HepG2 (cell line): ENCODE data around the gene ATP2A2. TPM values are rescaled to one million over a fixed set of nuclear protein-coding genes. Genes with fewer than 3 reads are reported as not detected.

Source experiments
- ATAD3A ChIP-seq: sonication (generic); formaldehyde crosslinking; IDR thresholded peaks from 2 replicates; pipeline ENCODE4 v1.4.0; 2020; ENCODE audit warnings: missing genetic modification reagents
- ERF ChIP-seq: IDR thresholded peaks from 2 replicates; pipeline ENCODE4 v1.6.1; 2018; ENCODE audit warnings: missing biosample characterization, missing genetic modification reagents
- IRX3 ChIP-seq: sonication (generic); formaldehyde crosslinking; IDR thresholded peaks from 2 replicates; pipeline ENCODE4 v1.8.1; 2023; ENCODE audit warnings: mild to moderate bottlenecking, low read depth, missing genetic modification reagents, borderline replicate concordance
- KLF15 ChIP-seq: sonication (generic); formaldehyde crosslinking; IDR thresholded peaks from 2 replicates; pipeline ENCODE4 v1.8.1; 2023; ENCODE audit warnings: borderline replicate concordance, mild to moderate bottlenecking, inconsistent platforms, missing genetic modification reagents, mixed read lengths
- KLF9 ChIP-seq: IDR thresholded peaks from 2 replicates; pipeline ENCODE4 v1.6.1; 2016; ENCODE audit warnings: low read depth
- NFIB ChIP-seq: sonication (generic); formaldehyde crosslinking; IDR thresholded peaks from 2 replicates; pipeline ENCODE4 v1.9.0; 2021; ENCODE audit warnings: missing genetic modification reagents, mild to moderate bottlenecking, borderline replicate concordance
- RAD21 ChIP-seq: fragments of 450-650 bp; formaldehyde crosslinking; IDR thresholded peaks from 2 replicates; pipeline ENCODE4 v1.5.0; 2020; ENCODE audit warnings: mild to moderate bottlenecking
- RBM22 ChIP-seq: fragments of 200-400 bp; formaldehyde crosslinking; optimal IDR thresholded peaks from 2 replicates; pipeline ENCODE3; 2017; ENCODE audit warnings: mild to moderate bottlenecking, low read length, moderate library complexity
- RBM39 ChIP-seq: fragments of 200-400 bp; formaldehyde crosslinking; IDR thresholded peaks from one replicate; pipeline ENCODE4 v1.6.1; 2018; ENCODE audit warnings: antibody characterized with exemption, mild to moderate bottlenecking, low read depth, low read length; ENCODE audit not compliant: poor library complexity, severe bottlenecking
- SAFB2 ChIP-seq: sonication (generic); formaldehyde crosslinking; IDR thresholded peaks from 2 replicates; pipeline ENCODE4 v1.5.1; 2020; ENCODE audit warnings: missing genetic modification reagents, low read depth, mild to moderate bottlenecking, borderline replicate concordance
- TGIF2 ChIP-seq: IDR thresholded peaks from 2 replicates; pipeline ENCODE4 v1.6.1; 2016; ENCODE audit warnings: control low read depth, missing compliant biosample characterization
- ZFP41 ChIP-seq: sonication (generic); formaldehyde crosslinking; IDR thresholded peaks from 2 replicates; pipeline ENCODE4 v1.4.0; 2020; ENCODE audit warnings: mild to moderate bottlenecking, missing genetic modification reagents, borderline replicate concordance
- ZNF292 ChIP-seq: sonication (generic); formaldehyde crosslinking; IDR thresholded peaks from 2 replicates; pipeline ENCODE4 v1.8.1; 2022; ENCODE audit warnings: mild to moderate bottlenecking, low read depth, missing genetic modification reagents, borderline replicate concordance
- ZNF33A ChIP-seq: sonication (generic); formaldehyde crosslinking; IDR thresholded peaks from 2 replicates; pipeline ENCODE4 v1.5.1; 2020; ENCODE audit warnings: missing genetic modification reagents, mild to moderate bottlenecking, moderate library complexity, borderline replicate concordance
- ZNF468 ChIP-seq: sonication (generic); formaldehyde crosslinking; IDR thresholded peaks from 2 replicates; pipeline ENCODE4 v1.8.0; 2022; ENCODE audit warnings: mild to moderate bottlenecking, moderate library complexity, missing genetic modification reagents
- ZNF550 ChIP-seq: sonication (generic); formaldehyde crosslinking; IDR thresholded peaks from 2 replicates; pipeline ENCODE4 v1.4.0; 2020; ENCODE audit warnings: mild to moderate bottlenecking, missing genetic modification reagents, borderline replicate concordance
- ZNF558 ChIP-seq: sonication (generic); formaldehyde crosslinking; IDR thresholded peaks from 2 replicates; pipeline ENCODE4 v1.9.0; 2022; ENCODE audit warnings: mild to moderate bottlenecking, missing genetic modification reagents, borderline replicate concordance
- polyA plus RNA-seq, 8 experiments: library from polyadenylated mRNA; depleted of rRNA in 3 of 8; stranded (reverse) in 7 of 8; unstranded in 1 of 8; fragments of >200 nt; fragmentation: Illumina TruSeq in 4 of 8; extraction: Trizol in 4 of 8; gene quantifications; 2 replicates each; pipeline versions ENCODE4 v1.2.1 to v1.2.3, GENCODE V29; 2011 to 2016; ENCODE audit warnings: low read depth in 4 of 8, missing spikeins in 1 of 8, mixed read lengths in 1 of 8; ENCODE audit not compliant: insufficient read depth in 1 of 8
- total RNA-seq, 5 experiments: library from RNA; depleted of rRNA; stranded (reverse); fragments of >200 nt; fragmentation: Illumina TruSeq; extraction: Trizol; gene quantifications; 2 replicates each; pipeline ENCODE4 v1.2.3, GENCODE V29; 2016; ENCODE audit warnings: low read depth in 1 of 5
- TF ChIP-seq, protein P1 (sequence below): sonication (generic); formaldehyde crosslinking; IDR thresholded peaks from 2 replicates; pipeline ENCODE4 v1.4.0; 2020; ENCODE audit warnings: missing genetic modification reagents
- TF ChIP-seq, protein P2 (sequence below): sonication (generic); formaldehyde crosslinking; IDR thresholded peaks from 2 replicates; pipeline ENCODE4 v1.5.1; 2020; ENCODE audit warnings: mild to moderate bottlenecking, missing genetic modification reagents, moderate library complexity
- TF ChIP-seq, protein P3 (sequence below): sonication (generic); formaldehyde crosslinking; IDR thresholded peaks from 2 replicates; pipeline ENCODE4 v1.4.0; 2020; ENCODE audit warnings: mild to moderate bottlenecking, missing genetic modification reagents

The ATP2A2 gene
- total and polyA plus RNA-seq, 2 of the 13 experiments (the other 11 are each of a cell fraction or from before 2014, with no cell fraction given), result 35.4 to 85.5 TPM

DNA sequence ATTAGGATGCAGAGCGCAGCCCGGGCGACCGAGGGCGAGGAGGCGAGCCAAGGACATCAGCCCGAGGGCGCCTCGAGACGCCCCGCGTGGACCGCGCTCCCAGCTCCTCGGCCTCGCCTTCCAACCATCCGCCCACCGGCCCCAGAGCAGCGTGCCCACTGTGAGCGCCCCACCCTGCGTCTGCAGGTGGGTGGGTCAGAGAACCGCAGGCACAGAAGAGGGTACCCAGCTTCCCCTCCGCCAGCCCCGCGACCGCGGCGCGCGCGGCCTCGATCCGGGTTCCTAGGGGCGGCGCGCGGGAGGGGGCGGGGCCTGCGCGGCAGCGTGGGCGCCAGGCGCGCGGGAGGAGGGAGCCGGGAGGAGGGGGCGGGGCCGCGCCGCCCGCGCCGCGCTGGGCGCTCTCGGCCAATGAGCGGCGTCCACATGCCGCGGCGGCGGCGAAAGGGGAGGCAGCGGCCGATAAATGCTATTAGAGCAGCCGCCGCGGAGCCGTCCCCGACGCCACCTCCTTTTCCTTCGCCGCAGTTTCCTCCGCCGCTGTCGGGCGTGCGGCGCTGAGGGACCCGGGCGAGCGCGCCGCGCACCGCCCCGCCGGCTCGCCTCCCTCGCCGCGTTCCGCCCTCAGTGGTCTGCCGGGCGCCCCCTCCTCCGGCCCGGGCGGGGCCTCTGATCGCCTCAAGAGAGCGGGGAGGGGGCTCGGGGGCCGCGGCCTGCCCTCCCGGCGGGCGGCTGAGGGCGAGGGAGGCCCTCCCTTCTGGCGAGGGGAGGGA is at the start of gene ATP2A2 (continued):
- TF ChIP-seq, protein P1, sequence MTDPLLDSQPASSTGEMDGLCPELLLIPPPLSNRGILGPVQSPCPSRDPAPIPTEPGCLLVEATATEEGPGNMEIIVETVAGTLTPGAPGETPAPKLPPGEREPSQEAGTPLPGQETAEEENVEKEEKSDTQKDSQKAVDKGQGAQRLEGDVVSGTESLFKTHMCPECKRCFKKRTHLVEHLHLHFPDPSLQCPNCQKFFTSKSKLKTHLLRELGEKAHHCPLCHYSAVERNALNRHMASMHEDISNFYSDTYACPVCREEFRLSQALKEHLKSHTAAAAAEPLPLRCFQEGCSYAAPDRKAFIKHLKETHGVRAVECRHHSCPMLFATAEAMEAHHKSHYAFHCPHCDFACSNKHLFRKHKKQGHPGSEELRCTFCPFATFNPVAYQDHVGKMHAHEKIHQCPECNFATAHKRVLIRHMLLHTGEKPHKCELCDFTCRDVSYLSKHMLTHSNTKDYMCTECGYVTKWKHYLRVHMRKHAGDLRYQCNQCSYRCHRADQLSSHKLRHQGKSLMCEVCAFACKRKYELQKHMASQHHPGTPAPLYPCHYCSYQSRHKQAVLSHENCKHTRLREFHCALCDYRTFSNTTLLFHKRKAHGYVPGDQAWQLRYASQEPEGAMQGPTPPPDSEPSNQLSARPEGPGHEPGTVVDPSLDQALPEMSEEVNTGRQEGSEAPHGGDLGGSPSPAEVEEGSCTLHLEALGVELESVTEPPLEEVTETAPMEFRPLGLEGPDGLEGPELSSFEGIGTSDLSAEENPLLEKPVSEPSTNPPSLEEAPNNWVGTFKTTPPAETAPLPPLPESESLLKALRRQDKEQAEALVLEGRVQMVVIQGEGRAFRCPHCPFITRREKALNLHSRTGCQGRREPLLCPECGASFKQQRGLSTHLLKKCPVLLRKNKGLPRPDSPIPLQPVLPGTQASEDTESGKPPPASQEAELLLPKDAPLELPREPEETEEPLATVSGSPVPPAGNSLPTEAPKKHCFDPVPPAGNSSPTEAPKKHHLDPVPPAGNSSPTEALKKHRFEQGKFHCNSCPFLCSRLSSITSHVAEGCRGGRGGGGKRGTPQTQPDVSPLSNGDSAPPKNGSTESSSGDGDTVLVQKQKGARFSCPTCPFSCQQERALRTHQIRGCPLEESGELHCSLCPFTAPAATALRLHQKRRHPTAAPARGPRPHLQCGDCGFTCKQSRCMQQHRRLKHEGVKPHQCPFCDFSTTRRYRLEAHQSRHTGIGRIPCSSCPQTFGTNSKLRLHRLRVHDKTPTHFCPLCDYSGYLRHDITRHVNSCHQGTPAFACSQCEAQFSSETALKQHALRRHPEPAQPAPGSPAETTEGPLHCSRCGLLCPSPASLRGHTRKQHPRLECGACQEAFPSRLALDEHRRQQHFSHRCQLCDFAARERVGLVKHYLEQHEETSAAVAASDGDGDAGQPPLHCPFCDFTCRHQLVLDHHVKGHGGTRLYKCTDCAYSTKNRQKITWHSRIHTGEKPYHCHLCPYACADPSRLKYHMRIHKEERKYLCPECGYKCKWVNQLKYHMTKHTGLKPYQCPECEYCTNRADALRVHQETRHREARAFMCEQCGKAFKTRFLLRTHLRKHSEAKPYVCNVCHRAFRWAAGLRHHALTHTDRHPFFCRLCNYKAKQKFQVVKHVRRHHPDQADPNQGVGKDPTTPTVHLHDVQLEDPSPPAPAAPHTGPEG (CRISPR knock-in tag), result peak; percentile 6; the same call in 1 of the 2 replicates
- TF ChIP-seq, protein P2, sequence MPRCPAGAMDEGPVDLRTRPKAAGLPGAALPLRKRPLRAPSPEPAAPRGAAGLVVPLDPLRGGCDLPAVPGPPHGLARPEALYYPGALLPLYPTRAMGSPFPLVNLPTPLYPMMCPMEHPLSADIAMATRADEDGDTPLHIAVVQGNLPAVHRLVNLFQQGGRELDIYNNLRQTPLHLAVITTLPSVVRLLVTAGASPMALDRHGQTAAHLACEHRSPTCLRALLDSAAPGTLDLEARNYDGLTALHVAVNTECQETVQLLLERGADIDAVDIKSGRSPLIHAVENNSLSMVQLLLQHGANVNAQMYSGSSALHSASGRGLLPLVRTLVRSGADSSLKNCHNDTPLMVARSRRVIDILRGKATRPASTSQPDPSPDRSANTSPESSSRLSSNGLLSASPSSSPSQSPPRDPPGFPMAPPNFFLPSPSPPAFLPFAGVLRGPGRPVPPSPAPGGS (CRISPR knock-in tag), result peak; percentile 66; the same call in 1 of the 2 replicates
- TF ChIP-seq ZNF33A (no peak), ERF (CRISPR knock-in tag) (peak; percentile 73), ATAD3A (CRISPR knock-in tag) (no peak), ZNF550 (CRISPR knock-in tag) (no peak), ZNF292 (CRISPR knock-in tag) (no peak), SAFB2 (0 out of 2 replicates have a peak, but pooled peaks have one; percentile 16), ZNF558 (CRISPR knock-in tag) (peak; percentile 90; the same call in 1 of the 2 replicates), RBM39 (no peak), NFIB (no peak), TGIF2 (CRISPR knock-in tag) (peak; percentile 63), KLF15 (CRISPR knock-in tag) (no peak), ZNF468 (CRISPR knock-in tag) (peak; percentile 83; the same call in 1 of the 2 replicates), RAD21 (CRISPR knock-in tag) (peak; percentile 38), IRX3 (peak; percentile 25; the same call in 1 of the 2 replicates), KLF9 (CRISPR knock-in tag) (no peak), RBM22 (no peak), ZFP41 (CRISPR knock-in tag) (no peak)
- TF ChIP-seq, protein P3, sequence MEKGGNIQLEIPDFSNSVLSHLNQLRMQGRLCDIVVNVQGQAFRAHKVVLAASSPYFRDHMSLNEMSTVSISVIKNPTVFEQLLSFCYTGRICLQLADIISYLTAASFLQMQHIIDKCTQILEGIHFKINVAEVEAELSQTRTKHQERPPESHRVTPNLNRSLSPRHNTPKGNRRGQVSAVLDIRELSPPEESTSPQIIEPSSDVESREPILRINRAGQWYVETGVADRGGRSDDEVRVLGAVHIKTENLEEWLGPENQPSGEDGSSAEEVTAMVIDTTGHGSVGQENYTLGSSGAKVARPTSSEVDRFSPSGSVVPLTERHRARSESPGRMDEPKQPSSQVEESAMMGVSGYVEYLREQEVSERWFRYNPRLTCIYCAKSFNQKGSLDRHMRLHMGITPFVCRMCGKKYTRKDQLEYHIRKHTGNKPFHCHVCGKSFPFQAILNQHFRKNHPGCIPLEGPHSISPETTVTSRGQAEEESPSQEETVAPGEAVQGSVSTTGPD (CRISPR knock-in tag), result no peak
